NB4 (cell line): ENCODE results near the gene NAV1.

Source experiments
- CTCF ChIP-seq: IDR thresholded peaks from one replicate; pipeline ENCODE4 v1.5.1; 2012; ENCODE audit warnings: low read depth, low read length
- POLR2A ChIP-seq: IDR thresholded peaks from 2 replicates; pipeline ENCODE4 v1.6.1; 2011; ENCODE audit warnings: mild to moderate bottlenecking; ENCODE audit not compliant: insufficient read length; ENCODE audit errors: extremely low read depth

- TF ChIP-seq CTCF (no peak), POLR2A (no peak)
Observed at GRCh38 chr1:201556841-201557571, 18.1 kb downstream of the NAV1 start.
